H1 (cell line): ENCODE measurements around the gene VEPH1. TPM values are rescaled to one million over a fixed set of nuclear protein-coding genes. Genes with fewer than 3 reads are reported as not detected.

Experiments
- CEBPB ChIP-seq: IDR thresholded peaks from 2 replicates; pipeline ENCODE4 v1.6.1; 2012; ENCODE audit warnings: low read depth, low read length
- polyA plus RNA-seq, 7 experiments: library from polyadenylated mRNA; depleted of rRNA in 3 of 7; stranded (reverse) in 5 of 7; unstranded in 2 of 7; fragments of >200 nt in 5 of 7; fragments of 200-250 nt in 2 of 7; gene quantifications; 1 replicate in 5 of 7; 2 replicates in 1 of 7; 4 replicates in 1 of 7; pipeline versions ENCODE4 v1.2.1 to v1.2.3, GENCODE V29; 2011 to 2013; ENCODE audit warnings: missing spikeins in 2 of 7, mixed read lengths in 2 of 7
- total RNA-seq: library from RNA; stranded (reverse); fragmentation: NEBNext Ultra II Directional; extraction: Animal tissue kit (Norgen Biotek cat#: 25700); gene quantifications from 2 replicates; pipeline ENCODE4 v1.2.1, GENCODE V29; 2021

The VEPH1 gene
- total and polyA plus RNA-seq, 2 of the 8 experiments (the other 6 are each of a cell fraction or from before 2014, with no cell fraction given): 12.0 to 18.3 TPM

GRCh38 chr3:157238457-157238856 is 264.8 kb downstream of the VEPH1 start (continued):
- no peak for TF ChIP-seq CEBPB
